Measurements from ENCODE around the gene TTBK1. TPM values are rescaled to one million over a fixed set of nuclear protein-coding genes. Genes with fewer than 3 reads are reported as not detected.

Gene TTBK1
- total RNA-seq, 4 donors from 2014 or later, result not detected

GRCh38 chr6:43304361-43304760 lies 61.1 kb downstream of the TTBK1 start:
- Histone ChIP-seq H3K4me3 (no peak overlapping the region), H3K27me3 (peaks cover 0 to 33% of the 10 kb centered on the region in 2 donors), H3K27ac (no peak overlapping the region), H3K4me1 (peaks cover 0 to 13% (median 3%) of the 10 kb centered on the region in 4 donors), H3K9me3 (no peaks in the 10 kb centered on the region), H3K36me3 (no peaks in the 10 kb centered on the region)
- DNase-seq (ENCODE audit: low spot score in 2 of 2), result no peak
- WGBS, 2 donors, result 70 to 78% methylated on average over 3 of the region's 3 CpGs
- TF ChIP-seq POLR2A (IDR thresholded peaks at IDR 0.05), result no peak
- TF ChIP-seq EP300 (IDR thresholded peaks at IDR 0.05), result no peak
- no peak for TF ChIP-seq CTCF (IDR thresholded peaks at IDR 0.05)

GRCh38 chr6:43304882-43305281 lies 61.6 kb downstream of the TTBK1 start:
- Histone ChIP-seq H3K9me3 (no peaks in the 10 kb centered on the region), H3K27ac (no peak overlapping the region), H3K36me3 (no peaks in the 10 kb centered on the region), H3K4me1 (peaks cover 0 to 13% (median 3%) of the 10 kb centered on the region in 4 donors), H3K4me3 (no peak overlapping the region), H3K27me3 (peaks cover 0 to 28% of the 10 kb centered on the region in 2 donors)
- TF ChIP-seq POLR2A (IDR thresholded peaks at IDR 0.05), result no peak
- TF ChIP-seq CTCF (IDR thresholded peaks at IDR 0.05), result no peak
- WGBS, 2 donors, result 89 to 92% methylated on average over 2 of the region's 2 CpGs
- no peak for DNase-seq (ENCODE audit: low spot score in 2 of 2)

GRCh38 chr6:43306086-43306485 lies 62.8 kb downstream of the TTBK1 start:
- no peak for TF ChIP-seq EP300 (IDR thresholded peaks at IDR 0.05)
- no peak for TF ChIP-seq POLR2A (IDR thresholded peaks at IDR 0.05)
- TF ChIP-seq CTCF (IDR thresholded peaks at IDR 0.05), result no peak
- DNase-seq (ENCODE audit: low spot score in 2 of 2), result no peak
- Histone ChIP-seq H3K4me1 (peaks cover 0 to 13% (median 3%) of the 10 kb centered on the region in 4 donors), H3K9me3 (no peaks in the 10 kb centered on the region), H3K27me3 (peaks cover 0 to 27% of the 10 kb centered on the region in 2 donors), H3K36me3 (no peaks in the 10 kb centered on the region), H3K27ac (no peak overlapping the region), H3K4me3 (no peak overlapping the region)
- WGBS, 2 donors, result 81 to 89% methylated on average over 7 of the region's 7 CpGs

GRCh38 chr6:43307451-43308100 lies 64.3 kb downstream of the TTBK1 start:
- Histone ChIP-seq H3K4me3 (no peak overlapping the region), H3K27ac (no peak overlapping the region), H3K9me3 (no peaks in the 10 kb centered on the region), H3K36me3 (no peaks in the 10 kb centered on the region), H3K27me3 (peaks cover 0 to 27% of the 10 kb centered on the region in 2 donors), H3K4me1 (peaks cover 0 to 13% (median 3%) of the 10 kb centered on the region in 4 donors)
- TF ChIP-seq CTCF (IDR thresholded peaks at IDR 0.05) (no peak), EP300 (IDR thresholded peaks at IDR 0.05) (no peak), POLR2A (IDR thresholded peaks at IDR 0.05) (no peak)
- WGBS, 2 donors, result 73 to 83% methylated on average over 4 to 5 of the region's 5 CpGs
- DNase-seq (ENCODE audit: low spot score in 2 of 2), result no peak

GRCh38 chr6:43308101-43308989 lies 65.1 kb downstream of the TTBK1 start, which contains the start of gene CRIP3:
TSS of gene CRIP3 (minus strand) at chr6:43308826. CDS start at chr6:43308792, 34 bp downstream.
- TF ChIP-seq EP300 (IDR thresholded peaks at IDR 0.05) (no peak), CTCF (IDR thresholded peaks at IDR 0.05) (peak in 1 of 5 experiments; percentile 17)
- WGBS, 2 donors, result 10 to 14% methylated on average over 28 to 38 of the region's 39 CpGs
- Histone ChIP-seq H3K4me1 (peaks cover 0 to 13% (median 3%) of the 10 kb centered on the region in 4 donors), H3K27ac (no peak within 1 kb of the TSS), H3K27me3 (peaks cover 0 to 27% of the 10 kb centered on the region in 2 donors), H3K9me3 (no peaks in the 10 kb centered on the region), H3K36me3 (no peaks in the 10 kb centered on the region), H3K4me3 (peak within 1 kb of the TSS in 2 of 4 donors; percentile 35 to 41)
- DNase-seq (ENCODE audit: low spot score in 2 of 2), result no peak
